ENCODE results near the gene DDX55. TPM values are rescaled to one million over a fixed set of nuclear protein-coding genes. Genes with fewer than 3 reads are reported as not detected.

The DDX55 gene
- total RNA-seq, 1 experiment from 2014 or later = 42.5 TPM

GRCh38 chr12:123608182-123608581 lies 6.3 kb downstream of the DDX55 start:
- no peak for DNase-seq (ENCODE audit: low read depth)

- no peak for DNase-seq (ENCODE audit: low read depth)
These were observed 12.2 kb downstream of the DDX55 start for GRCh38 chr12:123614110-123614509.

GRCh38 chr12:123614531-123614930 lies 12.6 kb downstream of the DDX55 start:
- DNase-seq (ENCODE audit: low read depth) = peak; percentile 30

GRCh38 chr12:123617144-123617543 lies 15.2 kb downstream of the DDX55 start:
- DNase-seq (ENCODE audit: low read depth) = no peak

- DNase-seq (ENCODE audit: low read depth) = no peak
These were observed 15.7 kb downstream of the DDX55 start for GRCh38 chr12:123617580-123617979.

- DNase-seq (ENCODE audit: low read depth) = no peak
These were observed 19.2 kb downstream of the DDX55 start for GRCh38 chr12:123621101-123621500.

- no peak for DNase-seq (ENCODE audit: low read depth)
These were observed 20.0 kb downstream of the DDX55 start for GRCh38 chr12:123621619-123622530.

GRCh38 chr12:123633379-123634141 lies 31.7 kb downstream of the DDX55 start, which contains the start of the genes EIF2B1 and GTF2H3:
Gene EIF2B1 (minus strand): TSS chr12:123633686. CDS start chr12:123633557, 129 bp downstream.
Gene GTF2H3 (plus strand): TSS chr12:123633829. CDS start chr12:123633860, 31 bp downstream.
- DNase-seq (ENCODE audit: low read depth) = peak; percentile 99

GRCh38 chr12:123634142-123634561 lies 32.3 kb downstream of the DDX55 start:
- no peak for DNase-seq (ENCODE audit: low read depth)

- no peak for DNase-seq (ENCODE audit: low read depth)
These were observed 42.0 kb downstream of the DDX55 start for GRCh38 chr12:123643911-123644310.

GRCh38 chr12:123645380-123645779 lies 43.5 kb downstream of the DDX55 start:
- no peak for DNase-seq (ENCODE audit: low read depth)

GRCh38 chr12:123645878-123646277 lies 44.0 kb downstream of the DDX55 start:
- DNase-seq (ENCODE audit: low read depth) = no peak

GRCh38 chr12:123648401-123648800 lies 46.5 kb downstream of the DDX55 start:
- no peak for DNase-seq (ENCODE audit: low read depth)

- no peak for DNase-seq (ENCODE audit: low read depth)
These were observed 52.3 kb downstream of the DDX55 start for GRCh38 chr12:123654129-123654701.

- no peak for DNase-seq (ENCODE audit: low read depth)
These were observed 53.5 kb downstream of the DDX55 start for GRCh38 chr12:123655420-123655819.

- no peak for DNase-seq (ENCODE audit: low read depth)
These were observed 54.5 kb downstream of the DDX55 start for GRCh38 chr12:123656392-123656791.

- DNase-seq (ENCODE audit: low read depth) = no peak
These were observed 55.3 kb downstream of the DDX55 start for GRCh38 chr12:123657211-123657610.

GRCh38 chr12:123659996-123660727 lies 58.3 kb downstream of the DDX55 start:
- DNase-seq (ENCODE audit: low read depth) = peak; percentile 61

GRCh38 chr12:123667771-123668170 lies 65.9 kb downstream of the DDX55 start:
- DNase-seq (ENCODE audit: low read depth) = no peak
